NCI-H2081 treated with DMSO at 0.1 percent for 48 hours (cell line): ENCODE data around the gene LIX1.
"Not testable (repeated sequence)": the region's sequence is repeated elsewhere in the genome, so short reads cannot be mapped to it uniquely, and the experiment has no call there.

ENCODE experiments used
- DNase-seq: peaks from one replicate; lab custom pipeline; 2025; lab: John Stamatoyannopoulos, UW

The LIX1 gene

GRCh38 chr5:97142521-97143254 lies at the start of gene LIX1:
Gene LIX1, minus strand, starts transcription at chr5:97142611. Its CDS starts 35 bp downstream, at chr5:97142576.
- DNase-seq = no peak

- no peak for DNase-seq
Observed at GRCh38 chr5:97191893-97192292, 49.5 kb upstream of the LIX1 start.

GRCh38 chr5:97189523-97189922 lies 47.1 kb upstream of the LIX1 start:
- DNase-seq = not testable (repeated sequence)

GRCh38 chr5:97183930-97184213 lies 41.5 kb upstream of the LIX1 start:
- no peak for DNase-seq

- DNase-seq = peak; percentile 81
Observed at GRCh38 chr5:97183100-97183929, 40.9 kb upstream of the LIX1 start, which contains the start of gene RIOK2. Gene RIOK2, minus strand, starts transcription at chr5:97183247. Its CDS starts 56 bp downstream, at chr5:97183191.

- no peak for DNase-seq
Observed at GRCh38 chr5:97182571-97183099, 40.2 kb upstream of the LIX1 start.

- DNase-seq = no peak
Observed at GRCh38 chr5:97181856-97182545, 39.6 kb upstream of the LIX1 start.

- not testable (repeated sequence) for DNase-seq
Observed at GRCh38 chr5:97179457-97179856, 37.0 kb upstream of the LIX1 start.

GRCh38 chr5:97172227-97172626 lies 29.8 kb upstream of the LIX1 start:
- DNase-seq = no peak

GRCh38 chr5:97171703-97172102 lies 29.3 kb upstream of the LIX1 start:
- DNase-seq = no peak

GRCh38 chr5:97167435-97167834 lies 25.0 kb upstream of the LIX1 start:
- no peak for DNase-seq

GRCh38 chr5:97165726-97166125 lies 23.3 kb upstream of the LIX1 start:
- no peak for DNase-seq

GRCh38 chr5:97164846-97165245 lies 22.4 kb upstream of the LIX1 start:
- no peak for DNase-seq

- no peak for DNase-seq
Observed at GRCh38 chr5:97163790-97164285, 21.4 kb upstream of the LIX1 start.

GRCh38 chr5:97163360-97163764 lies 21.0 kb upstream of the LIX1 start:
- DNase-seq = no peak

GRCh38 chr5:97162045-97162444 lies 19.6 kb upstream of the LIX1 start:
- DNase-seq = peak; percentile 18

- no peak for DNase-seq
Observed at GRCh38 chr5:97157689-97158088, 15.3 kb upstream of the LIX1 start.

GRCh38 chr5:97151370-97151769 lies 9.0 kb upstream of the LIX1 start:
- DNase-seq = no peak

GRCh38 chr5:97150401-97150800 lies 8.0 kb upstream of the LIX1 start:
- DNase-seq = no peak

GRCh38 chr5:97149709-97150108 lies 7.3 kb upstream of the LIX1 start:
- DNase-seq = no peak

GRCh38 chr5:97148288-97148687 lies 5.9 kb upstream of the LIX1 start:
- DNase-seq = no peak

GRCh38 chr5:97143704-97144103 lies 1.3 kb upstream of the LIX1 start:
- no peak for DNase-seq
